Myocyte (in vitro differentiated cells): ENCODE results near the gene TUFT1. TPM values are rescaled to one million over a fixed set of nuclear protein-coding genes. Genes with fewer than 3 reads are reported as not detected.
A peak's percentile ranks its signal among the peaks of the same experiment; 100 is the strongest.

Source experiments
- DNase-seq: peaks from one replicate; pipeline ENCODE4 v3.0.0-alpha.2; 2012; ENCODE audit warnings: low read depth
- polyA plus RNA-seq: library from polyadenylated mRNA; unstranded; fragments of >200 nt; gene quantifications from one replicate; pipeline ENCODE4 v1.2.1, GENCODE V29; 2012; ENCODE audit warnings: missing spikeins
- total RNA-seq: library from RNA; depleted of rRNA; stranded (reverse); fragments of >200 nt; gene quantifications from 2 replicates; pipeline ENCODE4 v1.2.3, GENCODE V29; 2014

Gene TUFT1
- 31.4 and 45.5 TPM in 2 replicates for total RNA-seq
- polyA plus RNA-seq = 48.0 TPM

- DNase-seq = peak; percentile 94
Measured at GRCh38 chr1:151540021-151540981, at the start of gene TUFT1. TUFT1 (plus strand) TSS chr1:151540309; CDS start chr1:151540367, 58 bp downstream.

GRCh38 chr1:151491641-151492040 is 48.5 kb upstream of the TUFT1 start:
- no peak for DNase-seq

- no peak for DNase-seq
Measured at GRCh38 chr1:151492120-151492519, 48.0 kb upstream of the TUFT1 start.

- no peak for DNase-seq
Measured at GRCh38 chr1:151493042-151493441, 47.1 kb upstream of the TUFT1 start.

GRCh38 chr1:151494741-151495281 is 45.3 kb upstream of the TUFT1 start:
- DNase-seq = peak; percentile 47

GRCh38 chr1:151495316-151495715 is 44.8 kb upstream of the TUFT1 start:
- DNase-seq = no peak

GRCh38 chr1:151499365-151499764 is 40.7 kb upstream of the TUFT1 start:
- DNase-seq = no peak

- no peak for DNase-seq
Measured at GRCh38 chr1:151499930-151500329, 40.2 kb upstream of the TUFT1 start.

GRCh38 chr1:151501474-151501873 is 38.6 kb upstream of the TUFT1 start:
- no peak for DNase-seq

- no peak for DNase-seq
Measured at GRCh38 chr1:151502035-151502700, 37.9 kb upstream of the TUFT1 start.

GRCh38 chr1:151502859-151503780 is 37.0 kb upstream of the TUFT1 start:
- DNase-seq = no peak

- DNase-seq = no peak
Measured at GRCh38 chr1:151504252-151504651, 35.9 kb upstream of the TUFT1 start.

- no peak for DNase-seq
Measured at GRCh38 chr1:151504759-151505158, 35.4 kb upstream of the TUFT1 start.

GRCh38 chr1:151508833-151509232 is 31.3 kb upstream of the TUFT1 start:
- DNase-seq = peak; percentile 15

- DNase-seq = no peak
Measured at GRCh38 chr1:151509350-151510019, 30.6 kb upstream of the TUFT1 start.

GRCh38 chr1:151510020-151510405 is 30.1 kb upstream of the TUFT1 start:
- no peak for DNase-seq

- DNase-seq = no peak
Measured at GRCh38 chr1:151510614-151510956, 29.5 kb upstream of the TUFT1 start.

- DNase-seq = peak; percentile 76
Measured at GRCh38 chr1:151510957-151511635, 29.0 kb upstream of the TUFT1 start, which contains the start of gene CGN. CGN (plus strand) TSS chr1:151511387; CDS start chr1:151518520, 7,133 bp downstream.

GRCh38 chr1:151511636-151512215 is 28.4 kb upstream of the TUFT1 start:
- DNase-seq = peak; percentile 20
